Aorta (tissue), 5 donors: ENCODE data around the gene KIF5C. TPM values are rescaled to one million over a fixed set of nuclear protein-coding genes. Genes with fewer than 3 reads are reported as not detected.

ENCODE experiments used
- ATAC-seq: fragments of 200-7000 bp; cut with Tn5 transposase; one replicate; pipeline ENCODE4 v1.9.1; 2022; ENCODE audit warnings: moderate library complexity; ENCODE audit not compliant: low FRiP score
- DNase-seq, 2 donors: peaks; one replicate each; pipeline ENCODE4 v3.0.0-alpha.2; 2020
- H3K27ac ChIP-seq, 2 donors: one replicate each; pipeline ENCODE4 v1.5.1; 2013; ENCODE audit warnings: low read length in 2 of 2, mild to moderate bottlenecking in 2 of 2, moderate library complexity in 2 of 2, control low read depth in 1 of 2, inconsistent platforms in 1 of 2, low read depth in 1 of 2
- H3K27me3 ChIP-seq, 2 donors: one replicate each; pipeline ENCODE4 v1.6.1; 2013; ENCODE audit warnings: control low read depth in 1 of 2, low read length in 1 of 2, mild to moderate bottlenecking in 1 of 2, moderate library complexity in 1 of 2; ENCODE audit not compliant: insufficient read depth in 2 of 2, control insufficient read depth in 1 of 2
- H3K36me3 ChIP-seq, 2 donors: one replicate each; pipeline ENCODE4 v1.6.1; 2013; ENCODE audit warnings: control low read depth in 1 of 2, low read length in 1 of 2, mild to moderate bottlenecking in 1 of 2; ENCODE audit not compliant: insufficient read depth in 2 of 2, control insufficient read depth in 1 of 2
- H3K4me1 ChIP-seq, 2 donors: one replicate each; pipeline ENCODE4 v1.6.1; 2013; ENCODE audit warnings: low read length in 2 of 2, control low read depth in 1 of 2, mild to moderate bottlenecking in 1 of 2, moderate library complexity in 1 of 2; ENCODE audit not compliant: insufficient read depth in 2 of 2, control insufficient read depth in 1 of 2
- H3K4me3 ChIP-seq, 2 donors: one replicate each; pipeline ENCODE4 v1.5.1; 2013; ENCODE audit warnings: low read length in 2 of 2, control low read depth in 1 of 2, mild to moderate bottlenecking in 1 of 2
- H3K9me3 ChIP-seq: one replicate; pipeline ENCODE4 v1.6.1; 2013; ENCODE audit warnings: mild to moderate bottlenecking, low read length; ENCODE audit not compliant: control insufficient read depth
- WGBS, 2 donors: extraction: QIAGEN DNeasy Blood & Tissue Kit; methylation state at CpG; one replicate each; pipeline ENCODE4 v1.1.7; 2013; 5-methylcytosine and 5-hydroxymethylcytosine counted together
- intact Hi-C, 2 donors: fragments of 100-400 bp; cut with DNase I; formaldehyde crosslinking; loops; one replicate each; pipeline versions ENCODE4 v1.14.2 to v1.15.0; 2022
- polyA plus RNA-seq, 2 donors: library from polyadenylated mRNA; stranded (reverse); fragments of 200-250 nt; gene quantifications; one replicate each; pipeline ENCODE4 v1.2.3, GENCODE V29; 2013
- total RNA-seq, 2 donors: library from RNA; stranded (reverse); fragmentation: NEBNext Ultra II Directional; extraction: Animal tissue kit (Norgen Biotek cat#: 25700); gene quantifications; one replicate each; pipeline ENCODE4 v1.2.1, GENCODE V29; 2021
- donor health status: healthy with polysubstance abuse.
- donor health status: Bipolar disorder and iron deficiency.
- donor health status: DM: no; HTN: no; CAD: no.
- donor health status: DM: no; HTN: no; CAD: no.
- donor health status: DM: yes; HTN: yes; CAD: no.

KIF5C gene
- total and polyA plus RNA-seq, 4 donors = 1.5 to 3.4 (median 1.9) TPM

- WGBS, 2 donors = 75 to 76% methylated on average over 2 of the region's 2 CpGs
- no peak for DNase-seq
- intact Hi-C loops = no loop called here
Measured at GRCh38 chr2:149019768-149020167, 144.7 kb downstream of the KIF5C start.

DNA sequence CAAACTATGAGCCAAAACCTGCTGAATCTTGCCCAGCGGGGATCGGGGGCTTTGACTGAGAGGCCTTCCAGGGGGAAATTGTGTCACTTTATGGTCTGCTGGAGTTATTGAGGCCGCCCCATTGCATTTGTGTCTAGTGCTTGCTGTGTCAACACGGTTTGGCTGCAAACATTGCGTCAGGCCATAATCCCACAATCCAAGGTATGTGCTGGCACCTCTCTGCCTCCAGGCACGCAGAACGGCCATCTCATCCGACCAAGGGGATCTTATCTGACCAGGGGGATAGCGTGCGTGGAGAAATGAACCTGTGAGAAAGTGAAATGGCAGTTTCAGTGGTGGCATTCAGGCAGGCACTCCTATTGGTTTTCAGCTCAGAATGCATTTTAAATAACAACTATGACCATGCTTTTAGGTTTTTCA, 145.4 kb downstream of the KIF5C start:
- H3K27ac ChIP-seq = no peak overlapping the region
- intact Hi-C loops = no loop called here

More at GRCh38 chr2:149019768-149020167, 144.7 kb downstream of the KIF5C start:
- H3K27ac ChIP-seq = no peak overlapping the region
- ATAC-seq = no peak
- H3K9me3 ChIP-seq = no peaks in the 10 kb centered on the region
- H3K36me3 ChIP-seq = no peaks in the 10 kb centered on the region
- no peaks in the 10 kb centered on the region for H3K27me3 ChIP-seq
- H3K4me1 ChIP-seq = no peaks in the 10 kb centered on the region
- no peak overlapping the region for H3K4me3 ChIP-seq

DNA sequence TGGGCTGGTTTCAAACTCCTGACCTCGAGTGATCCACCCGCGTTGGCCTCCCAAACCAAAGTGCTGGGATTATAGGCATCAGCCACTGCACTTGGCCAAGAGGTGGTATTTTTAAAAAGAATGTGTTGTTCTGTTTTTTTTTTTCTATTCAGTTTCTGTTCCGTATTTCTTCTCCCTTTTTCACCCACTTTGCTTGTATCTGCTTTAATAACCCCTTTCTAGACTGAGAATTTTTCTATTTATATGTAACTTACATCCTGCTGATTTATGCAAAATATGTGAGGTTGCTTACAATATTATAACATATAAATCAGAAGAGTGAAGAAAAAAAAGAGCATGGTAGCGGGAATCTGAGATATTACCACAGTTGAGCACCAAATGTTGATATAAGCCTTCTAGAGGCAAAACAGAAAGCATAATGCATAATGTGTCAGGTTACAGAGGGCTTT, 146.3 kb downstream of the KIF5C start:
- Histone ChIP-seq H3K4me1 (no peaks in the 10 kb centered on the region), H3K27ac (no peak overlapping the region), H3K4me3 (no peak overlapping the region), H3K9me3 (no peaks in the 10 kb centered on the region), H3K27me3 (no peaks in the 10 kb centered on the region), H3K36me3 (no peaks in the 10 kb centered on the region)
- DNase-seq = no peak
- intact Hi-C loops = no loop called here
- ATAC-seq = no peak
- 83 to 87% methylated on average over 5 of the region's 5 CpGs for WGBS, 2 donors

More for the DNA sequence above, 145.4 kb downstream of the KIF5C start:
- H3K9me3 ChIP-seq = no peaks in the 10 kb centered on the region
- H3K27me3 ChIP-seq = no peaks in the 10 kb centered on the region
- WGBS, 2 donors = 94 to 95% methylated on average over 10 of the region's 10 CpGs
- no peak for DNase-seq
- H3K4me1 ChIP-seq = no peaks in the 10 kb centered on the region
- no peaks in the 10 kb centered on the region for H3K36me3 ChIP-seq
- no peak for ATAC-seq
- H3K4me3 ChIP-seq = no peak overlapping the region

- H3K9me3 ChIP-seq = no peaks in the 10 kb centered on the region
- DNase-seq (no peak), ATAC-seq (no peak)
- no peak overlapping the region for H3K4me3 ChIP-seq
- intact Hi-C loops = no loop called here
- WGBS, 2 donors = 86 to 90% methylated on average over 6 of the region's 6 CpGs
- no peak overlapping the region for H3K27ac ChIP-seq
- H3K36me3 ChIP-seq = no peaks in the 10 kb centered on the region
- no peaks in the 10 kb centered on the region for H3K27me3 ChIP-seq
- no peaks in the 10 kb centered on the region for H3K4me1 ChIP-seq
Measured at GRCh38 chr2:149021761-149022160, 146.7 kb downstream of the KIF5C start.

GRCh38 chr2:149023091-149023490, 148.1 kb downstream of the KIF5C start:
- H3K9me3 ChIP-seq = no peaks in the 10 kb centered on the region
- no peaks in the 10 kb centered on the region for H3K36me3 ChIP-seq
- H3K4me3 ChIP-seq = no peak overlapping the region
- intact Hi-C loops = no loop called here
- WGBS, 2 donors = 95% methylated on average over 6 of the region's 6 CpGs
- DNase-seq = no peak
- H3K4me1 ChIP-seq = no peaks in the 10 kb centered on the region
- H3K27ac ChIP-seq = no peak overlapping the region
- H3K27me3 ChIP-seq = peaks cover 0 to 1% of the 10 kb centered on the region in 2 donors
- no peak for ATAC-seq

GRCh38 chr2:149027590-149028250, 152.7 kb downstream of the KIF5C start:
- H3K4me3 ChIP-seq = no peak overlapping the region
- no peaks in the 10 kb centered on the region for H3K4me1 ChIP-seq
- ATAC-seq = no peak
- H3K27ac ChIP-seq = no peak overlapping the region
- intact Hi-C loops = no loop called here
- H3K27me3 ChIP-seq = peaks cover 0 to 1% of the 10 kb centered on the region in 2 donors
- no peaks in the 10 kb centered on the region for H3K9me3 ChIP-seq
- H3K36me3 ChIP-seq = no peaks in the 10 kb centered on the region
- 72 to 73% methylated on average over 7 of the region's 7 CpGs for WGBS, 2 donors
- DNase-seq = no peak

DNA sequence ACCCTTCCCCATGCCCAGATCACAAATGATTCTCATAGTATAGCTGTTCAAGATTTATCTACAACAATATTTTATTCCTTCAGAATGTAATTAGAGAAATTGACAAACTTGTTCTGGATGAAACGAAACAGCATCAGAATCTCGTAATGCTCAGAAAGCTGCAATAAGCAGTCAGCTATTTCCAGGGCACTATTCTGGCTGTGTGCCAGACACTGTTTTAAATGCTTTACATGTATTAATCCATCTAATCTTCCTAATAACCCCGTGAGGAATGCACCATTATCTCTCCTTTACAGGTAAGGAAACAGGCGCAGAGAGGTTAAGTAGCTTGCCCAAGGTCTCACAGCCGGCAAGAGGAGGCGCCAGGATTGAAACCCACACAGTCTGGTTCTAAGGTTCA, 153.3 kb downstream of the KIF5C start:
- no peaks in the 10 kb centered on the region for H3K9me3 ChIP-seq
- no peak overlapping the region for H3K27ac ChIP-seq
- ATAC-seq (no peak), DNase-seq (no peak)
- intact Hi-C loops = no loop called here
- H3K4me1 ChIP-seq = no peaks in the 10 kb centered on the region
- peaks cover 0 to 1% of the 10 kb centered on the region in 2 donors for H3K27me3 ChIP-seq
- 75% methylated on average over 6 of the region's 6 CpGs for WGBS, 2 donors
- no peaks in the 10 kb centered on the region for H3K36me3 ChIP-seq
- H3K4me3 ChIP-seq = no peak overlapping the region

- WGBS, 2 donors = 67 to 74% methylated on average over 2 of the region's 2 CpGs
- no peak for ATAC-seq
- DNase-seq = no peak
- intact Hi-C loops = no loop called here
- Histone ChIP-seq H3K27me3 (peaks cover 0 to 1% of the 10 kb centered on the region in 2 donors), H3K4me3 (no peak overlapping the region), H3K36me3 (no peaks in the 10 kb centered on the region), H3K4me1 (no peaks in the 10 kb centered on the region), H3K9me3 (no peaks in the 10 kb centered on the region), H3K27ac (no peak overlapping the region)
Measured at GRCh38 chr2:149028891-149029290, 153.9 kb downstream of the KIF5C start.

DNA sequence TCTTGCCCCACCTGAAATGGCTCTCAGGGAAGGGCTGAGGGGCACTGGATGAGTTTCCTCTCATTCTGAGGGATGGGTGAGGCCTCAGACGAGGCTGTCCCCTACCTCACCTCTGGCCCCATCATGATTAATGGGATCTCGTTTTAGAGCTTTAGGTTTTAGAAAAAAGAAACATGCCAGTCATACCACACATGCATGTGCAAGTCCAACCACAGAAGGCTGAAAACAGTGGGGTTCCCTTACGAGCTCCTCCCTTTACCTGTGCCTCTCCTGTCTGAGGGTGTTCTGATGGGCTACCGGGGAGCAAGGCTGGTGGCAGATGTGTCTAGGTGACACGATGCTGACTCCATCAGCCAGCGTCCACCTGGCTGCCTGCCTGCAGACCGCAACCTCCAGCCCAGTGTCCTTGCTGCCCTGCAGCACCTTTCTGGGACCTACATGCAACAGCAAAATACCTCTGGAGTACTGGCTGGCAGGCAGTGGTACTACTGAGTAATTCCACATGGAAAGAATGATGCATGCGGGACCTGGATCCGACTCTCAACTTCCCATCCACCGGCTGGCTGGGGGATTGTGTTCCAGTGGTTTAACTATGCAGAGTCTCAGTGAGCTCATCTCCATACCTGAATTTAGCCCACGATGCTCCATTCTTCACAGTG, 154.4 kb downstream of the KIF5C start:
- Histone ChIP-seq H3K27me3 (peaks cover 0 to 1% of the 10 kb centered on the region in 2 donors), H3K4me1 (no peaks in the 10 kb centered on the region), H3K27ac (no peak overlapping the region), H3K4me3 (no peak overlapping the region), H3K9me3 (no peaks in the 10 kb centered on the region), H3K36me3 (no peaks in the 10 kb centered on the region)
- intact Hi-C loops = no loop called here
- DNase-seq = no peak
- no peak for ATAC-seq
- 64 to 67% methylated on average over 11 of the region's 11 CpGs for WGBS, 2 donors
